Panc1 (cell line): ENCODE measurements around the gene TMEM121. TPM values are rescaled to one million over a fixed set of nuclear protein-coding genes. Genes with fewer than 3 reads are reported as not detected.
A peak's percentile ranks its signal among the peaks of the same experiment; 100 is the strongest.

Source experiments
- ATAC-seq: fragments of 200-7000 bp; cut with Tn5 transposase; 2 replicates; pipeline ENCODE4 v1.9.1; 2020; ENCODE audit warnings: mild to moderate bottlenecking, moderate library complexity
- BruUV-seq: library from RNA; stranded (reverse); fragments of 400-500 nt; replicated peaks from 2 replicates; lab custom pipeline; 2021; lab: Mats Ljungman, UMichigan
- CTCF ChIA-PET: fragments of 300-600 bp; sonication (Branson Sonifier 250); formaldehyde crosslinking; loops from one replicate; lab custom pipeline; 2022; ENCODE audit warnings: antibody characterized with exemption; lab: Charles Lee
- POLR2A ChIA-PET: fragments of 300-600 bp; sonication (Branson Sonifier 250); formaldehyde crosslinking; loops from one replicate; lab custom pipeline; 2022; ENCODE audit warnings: antibody characterized with exemption; lab: Charles Lee
- DNase-seq: peaks from one replicate; pipeline ENCODE4 v3.0.0-alpha.2; 2010; ENCODE audit warnings: low read depth, low spot score
- H3K27ac ChIP-seq: 2 replicates; pipeline ENCODE4 v1.5.1; 2011; ENCODE audit warnings: mild to moderate bottlenecking, low read length, inconsistent platforms
- H3K27me3 ChIP-seq: fragments of 200-500 bp; sonication (Bioruptor generic); 2 replicates; pipeline ENCODE4 v1.6.0; 2014; ENCODE audit warnings: low read length, inconsistent platforms; ENCODE audit not compliant: control insufficient read depth, insufficient read depth
- H3K36me3 ChIP-seq: fragments of 200-500 bp; sonication (Bioruptor generic); 2 replicates; pipeline ENCODE4 v1.5.1; 2014; ENCODE audit warnings: inconsistent platforms, mild to moderate bottlenecking, low read length, moderate library complexity; ENCODE audit not compliant: control insufficient read depth, insufficient read depth
- H3K4me1 ChIP-seq: 2 replicates; pipeline ENCODE4 v1.5.1; 2011; ENCODE audit warnings: inconsistent platforms, mild to moderate bottlenecking, low read length, moderate library complexity; ENCODE audit not compliant: control insufficient read depth, insufficient read depth
- H3K4me3 ChIP-seq, 2 experiments: 2 replicates each; pipeline ENCODE4 v1.5.1; 2011 to 2012; ENCODE audit warnings: low read depth in 2 of 2, low read length in 2 of 2, mild to moderate bottlenecking in 2 of 2, inconsistent platforms in 1 of 2, moderate library complexity in 1 of 2
- H3K9me3 ChIP-seq: fragments of 200-500 bp; sonication (Bioruptor generic); 2 replicates; pipeline ENCODE4 v1.5.1; 2014; ENCODE audit warnings: low read depth, mild to moderate bottlenecking, inconsistent platforms, low read length, moderate library complexity; ENCODE audit not compliant: control insufficient read depth, insufficient read depth
- POLR2AphosphoS5 ChIP-seq: IDR thresholded peaks from 2 replicates; pipeline ENCODE4 v1.6.1; 2012; ENCODE audit warnings: mild to moderate bottlenecking, low read depth, low read length, moderate library complexity
- REST ChIP-seq, 2 experiments: IDR thresholded peaks; 2 replicates each; pipeline ENCODE4 v1.6.1; 2011 to 2012; ENCODE audit warnings: low read depth in 2 of 2, control low read depth in 1 of 2, low read length in 1 of 2, mild to moderate bottlenecking in 1 of 2, moderate library complexity in 1 of 2; ENCODE audit not compliant: insufficient read depth in 1 of 2
- SIN3A ChIP-seq: IDR thresholded peaks from 2 replicates; pipeline ENCODE4 v1.6.1; 2012; ENCODE audit warnings: low read depth, mild to moderate bottlenecking, low read length, moderate library complexity, borderline replicate concordance; ENCODE audit not compliant: insufficient read depth
- TCF7L2 ChIP-seq: IDR thresholded peaks from 2 replicates; pipeline ENCODE4 v1.6.1; 2011; ENCODE audit warnings: mild to moderate bottlenecking, low read depth, low read length, inconsistent platforms
- in situ Hi-C: cut with HindIII; loops from 2 replicates; pipeline ENCODE4 v1.10.0; 2016; ENCODE audit warnings: low sequenced_read_pairs, low pct_unique_long_range_greater_than_20kb
- intact Hi-C: fragments of 100-400 bp; cut with micrococcal nuclease; formaldehyde crosslinking; loops from one replicate; pipeline ENCODE4 v1.10.0; 2022; ENCODE audit not compliant: unreplicated experiment
- total RNA-seq: library from RNA; stranded (reverse); gene quantifications from one replicate; pipeline ENCODE4 v1.2.1, GENCODE V29; 2021; ENCODE audit not compliant: unreplicated experiment
- TF ChIP-seq, protein P1 (sequence below): fragments of 450-650 bp; IDR thresholded peaks from 2 replicates; pipeline ENCODE4 v1.5.1; 2017; ENCODE audit warnings: mild to moderate bottlenecking

TMEM121 gene
- total RNA-seq, 1 experiment from 2014 or later = 4.6 TPM

DNA sequence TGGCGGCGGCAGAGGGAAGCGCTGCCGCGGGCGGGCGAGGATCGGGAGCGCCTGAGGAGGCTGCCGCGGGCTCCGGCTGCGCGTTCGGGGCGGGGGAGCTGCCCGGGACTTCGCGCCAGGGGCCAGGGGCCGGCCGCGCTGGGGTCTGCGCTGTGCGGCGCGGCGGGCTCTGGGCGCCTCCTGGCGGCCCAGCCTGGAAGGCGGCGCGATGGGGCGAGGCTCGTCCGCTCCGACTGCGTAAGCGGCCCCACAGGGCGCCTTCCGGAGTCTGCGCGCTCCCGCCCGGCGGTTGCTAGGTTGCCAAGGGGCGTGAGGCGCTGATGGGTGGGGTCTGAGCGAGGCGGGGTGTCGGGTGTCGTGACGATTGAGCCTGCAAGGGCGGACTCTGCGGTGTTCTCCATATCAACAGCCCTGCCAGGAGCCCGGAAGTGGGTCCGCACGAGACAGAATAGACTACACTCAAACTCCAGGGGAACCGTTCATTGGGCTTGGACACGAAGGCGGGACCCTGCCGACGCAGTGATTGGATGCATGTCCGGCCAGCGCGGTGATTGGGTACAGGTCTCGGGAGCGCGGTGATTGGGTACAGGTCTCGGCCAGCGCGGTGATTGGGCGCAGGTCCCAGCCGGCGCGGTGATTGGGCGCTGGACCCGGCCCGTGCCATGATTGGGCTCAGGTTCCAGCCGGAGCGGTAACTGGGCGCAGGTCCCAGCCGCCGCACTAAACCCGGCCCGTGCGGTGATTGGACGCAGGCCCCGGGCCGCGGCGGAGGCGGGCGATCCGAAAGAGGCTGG, 35.6 kb upstream of the TMEM121 start, which contains the start of gene TEDC1:
TEDC1 (plus strand) TSS at position 675 of the 794 bp plus-strand sequence. CDS start 130 bp downstream, outside the sequence.
- in situ Hi-C loops = no loop called here
- H3K9me3 ChIP-seq = no peaks in the 10 kb centered on the region
- intact Hi-C loops = no loop called here
- POLR2A ChIA-PET = no interaction called here
- no TSS peak for BruUV-seq
- TF ChIP-seq TCF7L2 = 0 out of 2 replicates have a peak, but pooled peaks have one; percentile 14
- TF ChIP-seq, protein P1, sequence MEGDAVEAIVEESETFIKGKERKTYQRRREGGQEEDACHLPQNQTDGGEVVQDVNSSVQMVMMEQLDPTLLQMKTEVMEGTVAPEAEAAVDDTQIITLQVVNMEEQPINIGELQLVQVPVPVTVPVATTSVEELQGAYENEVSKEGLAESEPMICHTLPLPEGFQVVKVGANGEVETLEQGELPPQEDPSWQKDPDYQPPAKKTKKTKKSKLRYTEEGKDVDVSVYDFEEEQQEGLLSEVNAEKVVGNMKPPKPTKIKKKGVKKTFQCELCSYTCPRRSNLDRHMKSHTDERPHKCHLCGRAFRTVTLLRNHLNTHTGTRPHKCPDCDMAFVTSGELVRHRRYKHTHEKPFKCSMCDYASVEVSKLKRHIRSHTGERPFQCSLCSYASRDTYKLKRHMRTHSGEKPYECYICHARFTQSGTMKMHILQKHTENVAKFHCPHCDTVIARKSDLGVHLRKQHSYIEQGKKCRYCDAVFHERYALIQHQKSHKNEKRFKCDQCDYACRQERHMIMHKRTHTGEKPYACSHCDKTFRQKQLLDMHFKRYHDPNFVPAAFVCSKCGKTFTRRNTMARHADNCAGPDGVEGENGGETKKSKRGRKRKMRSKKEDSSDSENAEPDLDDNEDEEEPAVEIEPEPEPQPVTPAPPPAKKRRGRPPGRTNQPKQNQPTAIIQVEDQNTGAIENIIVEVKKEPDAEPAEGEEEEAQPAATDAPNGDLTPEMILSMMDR = peak; percentile 93
- peak; percentile 40 for TF ChIP-seq POLR2AphosphoS5
- TF ChIP-seq REST (IDR thresholded peaks at IDR 0.05; ENCODE audit: insufficient read depth in 1 of 2, low read depth in 2 of 2, low read length in 1 of 2) = no peak; a peak in 1 of 4 replicates
- TF ChIP-seq SIN3A = no peak; the same call in 1 of the 2 replicates
- ATAC-seq (peak; percentile 76), DNase-seq (peak; percentile 98)
- H3K4me3 ChIP-seq = peak within 1 kb of the TSS; percentile 58 to 67
- CTCF ChIA-PET = interaction anchor here (1.0 to 1.6 kb wide), 2 partner anchors 10 to 120 kb away, joined by 4 to 6 read pairs; no protein-coding TSS in a partner anchor
- H3K27me3 ChIP-seq = no peaks in the 10 kb centered on the region
- peak within 1 kb of the TSS; percentile 54; the same call in 1 of the 2 replicates for H3K27ac ChIP-seq
- no peaks in the 10 kb centered on the region; the same call in 1 of the 2 replicates for H3K36me3 ChIP-seq
- peaks cover 10% of the 10 kb centered on the region for H3K4me1 ChIP-seq

DNA sequence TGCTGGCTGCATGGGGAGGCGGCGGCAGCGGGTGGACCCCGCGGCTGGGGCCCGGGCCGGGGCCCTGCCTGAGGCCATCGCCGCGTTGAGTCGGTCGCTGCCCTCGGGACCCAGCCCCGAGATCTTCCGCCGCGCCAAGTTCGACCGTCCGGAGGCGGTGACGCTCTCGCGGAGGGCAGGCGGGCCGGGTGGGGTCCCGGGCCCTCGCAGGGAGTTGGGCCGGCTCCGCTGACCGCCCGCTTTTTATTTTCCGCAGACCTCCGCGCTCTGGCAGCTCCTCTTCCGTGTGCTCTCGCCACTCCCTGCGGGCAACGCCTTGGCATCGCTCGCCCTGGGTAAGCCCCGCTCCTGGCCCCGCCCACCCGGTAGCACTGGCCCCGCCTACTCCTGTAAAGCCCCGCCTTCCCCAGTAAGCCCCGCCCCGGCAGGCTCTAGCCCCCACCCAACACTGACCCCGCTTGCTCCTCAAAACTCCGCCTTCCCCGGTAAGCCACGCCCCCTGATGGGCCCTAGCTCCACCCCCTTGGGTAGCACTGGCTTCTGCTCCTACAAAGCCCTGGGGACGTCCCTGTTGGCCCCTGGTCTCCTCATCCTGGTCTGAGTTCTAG, 34.9 kb upstream of the TMEM121 start:
- CTCF ChIA-PET = interaction anchor here (1.6 kb wide), 1 partner anchor 11 kb away, joined by 4 read pairs; no protein-coding TSS in a partner anchor
- POLR2A ChIA-PET = interaction anchor here (0.7 kb wide), 1 partner anchor 11 kb away, joined by 21 read pairs; no protein-coding TSS in a partner anchor

More for the DNA sequence above, 34.9 kb upstream of the TMEM121 start:
- H3K36me3 ChIP-seq = no peaks in the 10 kb centered on the region; the same call in 1 of the 2 replicates
- intact Hi-C loops = no loop called here
- H3K27me3 ChIP-seq = no peaks in the 10 kb centered on the region
- in situ Hi-C loops = no loop called here
- H3K27ac ChIP-seq = peak overlapping the region; percentile 54; the same call in 1 of the 2 replicates
- peak overlapping the region; percentile 55 to 58 for H3K4me3 ChIP-seq
- ATAC-seq = peak; percentile 14
- peak; percentile 1; the same call in 1 of the 2 replicates for TF ChIP-seq POLR2AphosphoS5
- no peak for TF ChIP-seq REST (IDR thresholded peaks at IDR 0.05; ENCODE audit: insufficient read depth in 1 of 2, low read depth in 2 of 2, low read length in 1 of 2)
- TF ChIP-seq TCF7L2 = no peak; the same call in 1 of the 2 replicates
- TF ChIP-seq SIN3A = peak; percentile 86; the same call in 1 of the 2 replicates
- TF ChIP-seq, protein P1 = no peak
- H3K4me1 ChIP-seq = peaks cover 7% of the 10 kb centered on the region
- DNase-seq = no peak
- no peaks in the 10 kb centered on the region for H3K9me3 ChIP-seq
- BruUV-seq = TSS peak; percentile 28
